ENCODE measurements around the gene RLF.
"Not testable (repeated sequence)": the region's sequence is repeated elsewhere in the genome, so short reads cannot be mapped to it uniquely, and the experiment has no call there.

The RLF gene

GRCh38 chr1:40167317-40167716, 6.1 kb downstream of the RLF start:
- DNase-seq: no peak

DNA sequence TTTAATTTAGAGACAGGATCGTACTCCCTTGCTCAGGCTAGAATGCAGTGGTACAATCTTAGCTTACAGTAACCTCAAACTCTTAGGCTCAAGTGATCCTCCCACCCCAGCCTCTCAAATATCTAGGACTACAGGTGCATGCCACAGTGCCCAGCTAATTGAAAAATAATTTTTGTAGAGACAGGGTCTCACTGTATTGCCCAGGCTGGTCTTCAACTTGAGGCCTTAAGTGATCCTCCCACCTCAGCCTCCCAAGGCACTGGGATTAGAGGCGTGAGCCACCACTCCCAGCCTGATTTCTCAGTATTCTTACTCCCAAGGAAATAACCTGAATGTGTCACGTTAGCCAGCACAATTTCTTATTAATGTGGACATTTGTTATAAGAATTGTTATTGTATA, 9.8 kb downstream of the RLF start:
- DNase-seq: no peak

DNA sequence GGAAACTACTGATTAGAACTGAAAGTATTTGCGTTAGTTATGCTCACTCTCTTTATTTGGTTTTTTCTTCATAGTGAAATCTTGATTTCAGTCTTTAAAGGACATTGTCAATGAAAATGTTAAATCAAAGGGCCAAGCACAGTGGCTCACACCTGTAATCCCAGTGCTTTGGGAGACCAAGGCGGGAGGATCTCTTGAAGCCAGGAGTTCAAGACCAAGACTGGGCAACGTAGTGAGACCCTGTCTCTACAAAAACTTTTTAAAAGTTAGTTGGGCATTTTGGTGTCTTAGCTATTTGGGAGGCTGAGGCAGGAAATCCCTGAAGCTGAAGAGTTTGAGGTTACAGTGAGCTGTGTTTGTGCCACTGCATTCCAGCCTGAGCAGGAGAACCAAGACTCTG, 13.6 kb downstream of the RLF start:
- DNase-seq: no peak

- not testable (repeated sequence) for DNase-seq
These were observed 15.8 kb downstream of the RLF start for GRCh38 chr1:40176989-40177388.

DNA sequence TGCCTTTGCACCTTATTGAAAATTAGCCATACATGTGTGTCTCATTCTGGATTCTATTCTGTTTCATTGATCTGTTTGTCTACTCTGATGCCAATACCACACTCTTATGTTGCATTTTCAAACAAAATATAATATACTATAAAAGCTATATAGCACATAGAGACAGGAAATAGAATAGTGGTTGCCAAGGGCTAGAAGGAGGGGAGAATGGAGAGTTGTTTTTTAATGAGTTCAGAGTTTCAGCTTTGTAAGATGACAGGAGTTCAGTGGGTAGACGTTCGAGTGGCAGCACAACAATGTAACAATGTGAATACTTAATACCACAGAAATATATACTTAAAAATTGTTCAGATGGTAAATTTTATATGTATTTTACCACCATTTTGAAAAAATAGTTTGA, 17.0 kb downstream of the RLF start:
- no peak for DNase-seq

DNA sequence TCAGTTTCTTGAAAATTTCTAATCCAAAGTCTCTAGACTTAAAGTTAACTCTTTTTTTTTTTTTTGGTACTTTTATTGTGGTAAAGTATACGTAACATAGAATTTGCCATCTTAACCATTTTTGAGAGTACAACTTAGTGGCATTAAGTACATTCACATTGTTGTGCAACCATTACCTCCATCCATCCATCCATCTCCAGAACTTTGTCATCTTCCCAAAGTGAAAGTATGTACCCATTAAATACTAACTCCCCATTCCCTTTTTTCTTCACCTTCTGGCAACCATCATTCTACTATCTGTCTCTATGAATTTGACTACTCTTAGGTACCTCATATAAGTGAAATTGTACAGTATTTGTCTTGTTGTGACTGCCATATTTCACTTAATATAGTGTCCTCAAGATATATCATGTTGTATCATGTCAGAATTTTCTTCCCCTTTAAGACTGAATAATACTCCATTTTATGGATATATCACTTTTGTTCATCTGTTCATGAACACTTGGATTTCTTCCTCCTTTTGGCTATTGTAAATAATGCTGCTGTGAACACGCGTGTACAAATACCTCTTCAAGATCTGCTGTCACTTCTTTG, 18.4 kb downstream of the RLF start:
- no peak for DNase-seq

DNA sequence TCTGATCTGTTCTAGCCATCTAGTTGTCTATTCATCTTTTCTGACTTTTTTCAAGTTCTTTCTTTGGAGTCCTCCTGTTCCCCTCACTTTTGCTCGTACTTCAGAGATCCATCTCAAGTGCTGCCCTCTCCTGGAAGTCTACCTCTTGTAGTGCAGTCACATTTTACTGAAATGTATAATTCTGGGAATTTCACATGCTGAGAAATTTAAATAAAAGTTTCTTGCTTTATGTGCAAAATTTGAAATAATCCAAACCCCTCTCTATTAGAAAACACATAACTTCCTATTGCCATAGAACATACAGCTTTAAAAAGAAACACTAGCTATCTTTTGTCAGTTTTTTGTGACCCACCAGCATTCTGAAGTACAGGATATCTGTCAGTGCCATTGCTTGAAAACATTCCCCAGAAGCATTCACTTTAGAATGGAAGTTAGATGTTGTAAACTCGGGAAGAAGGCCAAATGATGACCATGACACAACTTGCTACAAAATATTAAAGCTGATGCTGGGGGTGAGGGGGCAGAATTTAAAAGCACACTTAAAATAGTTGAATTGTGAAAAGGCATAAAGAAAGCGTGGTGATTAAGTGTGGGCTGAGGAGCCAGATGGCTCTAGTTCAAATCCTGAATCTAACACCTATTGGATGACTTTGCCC, 22.0 kb downstream of the RLF start:
- DNase-seq: no peak

DNA sequence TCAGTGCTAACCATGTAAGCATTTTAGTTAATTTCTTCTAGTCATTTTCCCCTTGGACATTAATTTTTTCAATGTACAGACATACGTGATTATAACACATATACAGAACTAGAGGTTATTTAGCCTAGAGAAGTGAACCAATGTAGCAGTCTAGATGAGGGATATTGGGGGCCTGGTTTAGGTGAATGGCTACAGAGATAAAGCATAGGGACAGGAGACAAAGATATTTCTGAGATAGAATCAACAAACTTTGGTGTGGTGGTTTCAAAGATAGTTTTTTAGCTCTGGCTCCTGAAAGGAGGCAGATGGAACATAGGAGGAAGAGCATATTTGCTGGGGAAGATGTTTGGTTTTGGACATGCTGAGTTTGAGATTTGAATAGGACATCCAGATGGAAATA, 23.0 kb downstream of the RLF start:
- no peak for DNase-seq

GRCh38 chr1:40185951-40186864, 25.0 kb downstream of the RLF start:
- no peak for DNase-seq

DNA sequence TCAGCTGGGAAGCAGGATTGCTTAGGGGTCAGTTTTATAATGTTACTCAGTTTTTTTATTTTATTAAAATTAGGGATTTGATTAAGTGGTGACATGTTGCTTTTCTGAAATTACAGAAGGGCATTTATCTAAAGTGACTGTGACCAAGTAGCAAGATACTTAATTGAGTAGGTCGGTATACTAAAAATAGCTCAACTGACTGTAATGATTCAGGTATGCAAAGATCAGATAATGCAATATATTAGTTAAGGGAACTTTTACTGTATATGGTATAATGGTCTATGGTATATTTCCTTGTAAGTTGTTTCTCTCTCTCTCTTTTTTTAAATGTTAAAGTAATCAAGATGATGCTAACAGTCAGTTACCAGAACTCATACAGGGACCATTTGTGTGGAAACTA, 26.2 kb downstream of the RLF start:
- no peak for DNase-seq

- not testable (repeated sequence) for DNase-seq
These were observed 33.5 kb downstream of the RLF start for GRCh38 chr1:40194639-40195038.

GRCh38 chr1:40197656-40198055, 36.5 kb downstream of the RLF start:
- no peak for DNase-seq

DNA sequence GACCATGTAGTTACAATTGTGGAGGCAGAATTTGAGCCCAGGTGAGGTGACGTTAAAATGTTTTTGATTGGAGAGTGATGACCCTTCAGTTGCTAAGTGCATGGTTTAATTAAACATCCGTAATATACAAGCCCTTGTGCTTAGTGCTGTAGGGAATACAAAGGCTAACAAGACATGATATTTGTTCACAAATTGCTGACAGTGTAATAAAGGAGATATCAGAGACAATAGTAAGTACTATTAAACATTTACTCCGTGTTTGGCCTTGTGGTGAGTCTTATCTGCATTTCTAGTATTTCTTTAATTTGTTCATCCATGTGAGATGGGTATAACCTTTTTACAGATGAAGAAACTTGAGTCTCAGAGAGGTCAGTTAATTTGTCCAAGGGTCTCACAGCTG, 37.9 kb downstream of the RLF start:
- no peak for DNase-seq

DNA sequence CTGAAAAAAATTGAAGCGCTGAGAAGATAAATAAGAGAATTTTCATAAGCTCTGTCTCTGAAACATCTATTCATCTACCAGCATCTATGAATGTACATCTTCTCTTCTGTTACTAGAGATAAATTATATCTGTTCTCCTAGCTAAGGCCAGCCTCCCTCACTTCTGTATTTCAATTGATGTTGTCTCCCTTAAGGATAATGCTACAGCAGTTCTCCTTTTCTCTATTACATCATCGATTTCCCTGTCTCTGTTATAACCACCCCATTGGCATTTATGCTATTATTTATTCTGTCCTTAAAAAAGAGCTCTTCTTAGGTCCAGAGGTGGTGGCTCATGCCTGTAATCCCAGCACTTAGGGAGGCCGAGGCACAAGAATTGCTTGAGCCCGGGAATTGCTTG, 43.7 kb downstream of the RLF start:
- DNase-seq: no peak

GRCh38 chr1:40210511-40211204, 49.5 kb downstream of the RLF start:
- no peak for DNase-seq

GRCh38 chr1:40218333-40218732, 57.1 kb downstream of the RLF start:
- no peak for DNase-seq

DNA sequence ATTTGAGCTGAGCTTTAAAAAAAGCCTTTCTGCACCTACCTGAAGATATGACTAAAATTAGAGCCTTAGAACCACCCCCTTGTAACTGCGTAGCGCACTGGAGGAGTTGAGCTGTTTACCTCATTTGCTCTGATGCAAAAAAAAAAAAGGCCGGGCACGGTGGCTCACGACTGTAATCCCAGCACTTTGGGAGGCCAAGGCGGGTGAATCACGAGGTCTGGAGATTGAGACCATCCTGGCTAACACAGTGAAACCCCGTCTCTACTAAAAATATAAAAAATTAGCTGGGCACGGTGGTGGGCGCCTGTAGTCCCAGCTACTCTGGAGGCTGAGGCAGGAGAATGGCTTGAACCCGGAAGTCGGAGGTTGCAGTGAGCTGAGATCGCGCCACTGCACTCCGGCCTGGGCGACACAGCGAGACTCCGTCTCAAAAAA, 60.3 kb downstream of the RLF start:
- DNase-seq: not testable (repeated sequence)

- DNase-seq: no peak
These were observed 61.0 kb downstream of the RLF start for GRCh38 chr1:40221977-40222772.

DNA sequence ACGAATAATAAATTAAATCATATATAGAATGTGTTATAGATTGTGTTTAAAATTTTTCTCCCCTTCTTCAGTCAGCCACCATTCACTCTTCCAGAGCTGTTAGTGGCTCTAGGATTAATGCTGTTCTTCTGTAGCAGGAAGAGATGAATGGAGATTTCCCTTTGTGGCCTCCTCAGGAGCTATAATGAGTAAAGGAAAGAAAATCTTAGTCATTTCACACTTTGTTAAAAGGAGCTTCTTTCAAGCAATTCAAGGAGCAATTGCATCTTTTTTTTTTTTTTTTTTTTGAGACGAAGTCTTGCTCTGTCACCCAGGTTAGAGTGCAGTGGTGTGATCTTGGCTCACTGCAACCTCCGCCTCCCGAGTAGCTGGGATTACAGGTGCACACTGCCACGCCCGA, 62.9 kb downstream of the RLF start:
- DNase-seq: no peak

DNA sequence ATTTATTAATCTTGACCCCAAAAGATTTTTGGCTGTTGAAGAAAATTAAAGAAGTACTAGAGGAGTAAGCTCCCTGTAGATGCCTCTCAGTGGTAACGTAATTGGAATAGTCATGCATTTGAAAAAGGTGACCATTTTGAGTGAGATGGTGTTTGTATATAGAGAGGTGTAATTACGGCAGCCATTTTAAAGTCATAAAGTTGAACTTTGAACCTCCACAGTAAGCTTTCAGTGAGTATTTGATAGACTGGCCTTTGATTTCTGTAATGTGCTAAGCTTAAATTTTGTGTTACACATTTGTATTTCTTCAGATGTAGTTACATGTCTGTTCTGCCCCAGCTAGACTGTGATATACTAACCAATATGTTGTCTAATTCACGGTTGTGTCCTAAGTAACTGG, 65.0 kb downstream of the RLF start:
- DNase-seq: no peak

- no peak for DNase-seq
These were observed 71.3 kb downstream of the RLF start for GRCh38 chr1:40232444-40232843.

DNA sequence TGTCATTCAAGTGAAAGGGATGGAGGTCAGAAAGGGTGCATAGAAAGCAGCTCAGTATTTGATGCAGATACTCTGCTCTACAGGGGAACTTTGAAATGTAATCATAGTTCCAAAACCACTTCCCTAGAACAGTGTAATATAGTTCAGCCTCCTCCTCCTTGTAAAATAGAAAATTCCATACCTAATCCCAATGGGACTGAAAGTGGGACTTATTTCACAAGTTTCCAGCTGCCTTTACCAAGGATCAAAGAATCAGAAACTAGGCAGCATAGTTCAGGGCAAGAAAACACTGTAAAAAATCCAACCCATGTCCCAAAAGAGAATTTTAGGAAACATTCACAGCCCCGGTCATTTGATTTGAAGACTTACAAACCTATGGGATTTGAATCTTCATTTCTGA, 78.4 kb downstream of the RLF start:
- DNase-seq: no peak

GRCh38 chr1:40240390-40240789, 79.2 kb downstream of the RLF start:
- no peak for DNase-seq

Data from NCI-H1436 treated with DMSO at 0.1 percent for 48 hours (cell line).